AG10803 (cell line): ENCODE results near the gene ADCY9.
"Not testable (repeated sequence)": the region's sequence is repeated elsewhere in the genome, so short reads cannot be mapped to it uniquely, and the experiment has no call there.

ENCODE experiments used
- DNase-seq: peaks from one replicate; pipeline ENCODE4 v3.0.0; 2010; ENCODE audit warnings: low read depth
- H3K4me3 ChIP-seq: 2 replicates; pipeline ENCODE4 v1.5.1; 2011; ENCODE audit warnings: mild to moderate bottlenecking, low read length, control low read depth
- CTCF ChIP-seq: conservative IDR thresholded peaks from 2 replicates; pipeline ENCODE4 v1.5.1; 2011; ENCODE audit warnings: mild to moderate bottlenecking, low read length, control low read depth, inconsistent platforms

The ADCY9 gene

DNA sequence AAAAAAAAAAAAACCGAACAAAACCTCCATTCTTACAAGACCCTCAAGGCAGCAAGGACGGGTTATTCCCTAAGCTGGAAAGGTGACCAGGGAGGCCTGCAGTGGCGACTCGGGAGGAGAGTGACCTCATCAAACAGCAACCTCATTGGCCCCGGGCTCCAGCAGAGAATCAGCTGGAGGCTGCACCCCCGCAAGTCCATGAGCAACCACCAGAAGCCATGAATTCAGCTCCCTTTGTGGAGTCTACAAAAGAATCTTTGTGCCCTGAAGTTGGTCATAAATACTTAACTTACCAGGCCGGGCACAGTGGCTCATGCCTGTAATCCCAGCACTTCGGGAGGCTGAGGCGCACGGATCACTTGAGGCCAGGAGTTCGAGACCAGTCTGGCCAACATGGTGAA is 154.8 kb downstream of the ADCY9 start:
- DNase-seq: peak; percentile 58
- H3K4me3 ChIP-seq: peak overlapping the region; percentile 61
- TF ChIP-seq CTCF: no peak

DNA sequence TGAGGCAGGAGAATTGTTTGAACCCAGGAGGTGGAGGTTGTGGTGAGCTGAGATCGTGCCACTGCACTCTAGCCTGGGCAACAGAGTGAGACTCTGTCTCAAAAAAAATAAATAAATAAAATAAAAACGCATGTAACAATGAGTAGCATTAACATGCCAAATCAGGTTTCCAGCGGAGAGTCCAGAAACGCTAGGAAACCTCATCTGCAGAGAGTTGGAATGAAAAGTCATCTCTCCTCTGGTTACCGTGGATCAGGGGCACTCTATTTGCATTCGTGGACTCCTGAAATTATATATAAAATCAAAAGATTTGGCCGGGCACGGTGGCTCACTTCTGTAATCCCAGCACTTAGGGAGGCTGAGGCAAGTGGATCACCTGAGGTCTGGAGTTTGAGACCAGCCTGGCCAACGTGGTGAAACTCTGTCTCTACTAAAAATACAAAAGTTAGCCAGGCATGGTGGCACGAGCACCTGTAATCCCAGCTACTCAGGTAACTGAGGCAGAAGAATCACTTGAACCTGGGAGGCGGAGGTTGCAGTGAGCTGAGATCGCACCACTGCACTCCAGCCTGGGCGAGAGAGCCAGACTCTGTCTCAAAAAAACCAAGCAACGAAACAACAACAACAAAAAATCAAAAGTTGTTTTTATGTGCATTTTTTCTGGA is 156.2 kb downstream of the ADCY9 start:
- not testable (repeated sequence) for DNase-seq
- H3K4me3 ChIP-seq: peak overlapping the region; percentile 61

DNA sequence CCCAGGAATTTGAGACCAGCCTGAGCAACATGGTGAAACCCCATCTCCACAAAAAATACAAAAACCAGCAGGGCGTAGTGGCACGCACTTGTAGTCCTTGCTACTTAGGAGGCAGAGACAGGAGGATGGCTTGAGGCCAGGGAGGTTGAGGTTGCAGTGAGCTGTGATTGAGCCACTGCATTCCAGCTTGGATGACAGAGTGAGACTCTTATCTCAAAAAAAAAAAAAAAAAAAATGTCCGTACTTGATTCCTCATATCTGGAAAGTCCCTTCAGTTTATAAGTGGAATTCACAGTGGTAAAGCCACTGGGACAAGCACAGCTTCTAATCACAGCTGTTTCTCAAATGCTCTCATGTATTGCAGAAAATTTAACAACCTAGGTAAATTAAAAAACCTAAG is 157.1 kb downstream of the ADCY9 start:
- no peak for TF ChIP-seq CTCF
- DNase-seq: peak; percentile 53

GRCh38 chr16:3957344-3957980 is 158.8 kb downstream of the ADCY9 start:
- no peak for DNase-seq
- no peak for TF ChIP-seq CTCF
- H3K4me3 ChIP-seq: no peak overlapping the region

More for the DNA sequence above, 157.1 kb downstream of the ADCY9 start:
- H3K4me3 ChIP-seq: no peak overlapping the region

DNA sequence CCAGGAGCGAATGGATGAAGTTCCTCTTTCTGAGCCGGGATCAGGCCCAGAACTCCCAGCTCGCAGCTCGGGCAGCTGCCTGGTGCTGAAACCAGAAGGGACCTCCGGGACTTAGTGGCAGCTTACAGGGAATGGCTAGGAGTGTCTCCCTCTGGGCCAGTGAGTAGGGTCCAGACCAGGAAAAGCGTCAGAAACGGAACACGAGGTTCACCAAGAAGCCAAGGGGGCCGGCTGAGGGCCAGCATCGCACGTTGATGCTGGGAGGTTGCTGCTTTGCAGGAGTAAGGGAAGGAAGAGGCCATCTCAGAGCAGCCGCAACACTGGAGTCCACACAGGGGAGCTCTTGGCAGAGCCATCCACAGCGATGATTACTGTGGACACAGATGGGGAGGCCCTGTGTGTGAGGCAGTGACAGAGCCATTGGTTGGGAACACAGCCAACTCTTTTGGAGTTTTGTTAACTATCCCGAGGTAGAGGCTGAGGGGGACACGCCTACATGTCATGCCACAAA is 161.8 kb downstream of the ADCY9 start:
- DNase-seq: no peak
- TF ChIP-seq CTCF: no peak
- no peak overlapping the region for H3K4me3 ChIP-seq

GRCh38 chr16:3953728-3954410 is 162.4 kb downstream of the ADCY9 start:
- no peak overlapping the region for H3K4me3 ChIP-seq
- TF ChIP-seq CTCF: no peak
- no peak for DNase-seq

- peak; percentile 75 for DNase-seq
- no peak overlapping the region for H3K4me3 ChIP-seq
- no peak for TF ChIP-seq CTCF
These were observed 163.5 kb downstream of the ADCY9 start for GRCh38 chr16:3952737-3953131.
